Suppressor macrophage (primary cell): ENCODE measurements around the gene AGER.
"Not testable (repeated sequence)": the region's sequence is repeated elsewhere in the genome, so short reads cannot be mapped to it uniquely, and the experiment has no call there.

ENCODE experiments used
- DNase-seq, 4 experiments: peaks; one replicate each; pipeline ENCODE4 v3.0.0-alpha.2; 2020 to 2022
- total RNA-seq, 17 experiments: gene quantifications; one replicate each; lab custom pipeline; 2026; ENCODE audit warnings: mixed read lengths in 6 of 17, inconsistent platforms in 3 of 17; lab: John Stamatoyannopoulos, UW

Gene AGER
- total RNA-seq: 0.75 to 4.5 (median 1.7) reads per million in 17 experiments

- DNase-seq: no peak
Measured at GRCh38 chr6:32184084-32184640, at the start of gene AGER. TSS of gene AGER (minus strand) at chr6:32184253. CDS start at chr6:32184222, 31 bp downstream.

DNA sequence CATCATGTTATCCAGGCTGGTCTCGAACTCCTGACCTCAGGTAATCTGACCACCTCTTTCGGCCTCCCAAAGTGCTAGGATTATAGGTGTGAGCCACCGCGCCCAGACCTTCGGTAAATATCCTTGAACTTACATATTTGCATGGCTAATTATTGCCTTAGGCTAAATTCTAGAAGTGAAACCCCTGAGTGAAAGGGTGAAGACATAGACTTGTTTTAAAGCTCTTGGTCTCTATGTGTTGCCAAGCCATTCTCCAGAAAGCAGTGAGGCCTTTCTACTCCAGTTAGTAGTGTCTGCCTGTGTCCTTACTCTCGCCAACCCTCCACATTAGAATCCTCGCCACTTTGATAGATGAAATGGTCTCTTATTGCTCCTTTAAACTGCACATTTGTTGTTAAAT lies 42.4 kb upstream of the AGER start:
- DNase-seq: no peak

GRCh38 chr6:32224696-32225095 lies 40.6 kb upstream of the AGER start:
- no peak for DNase-seq

DNA sequence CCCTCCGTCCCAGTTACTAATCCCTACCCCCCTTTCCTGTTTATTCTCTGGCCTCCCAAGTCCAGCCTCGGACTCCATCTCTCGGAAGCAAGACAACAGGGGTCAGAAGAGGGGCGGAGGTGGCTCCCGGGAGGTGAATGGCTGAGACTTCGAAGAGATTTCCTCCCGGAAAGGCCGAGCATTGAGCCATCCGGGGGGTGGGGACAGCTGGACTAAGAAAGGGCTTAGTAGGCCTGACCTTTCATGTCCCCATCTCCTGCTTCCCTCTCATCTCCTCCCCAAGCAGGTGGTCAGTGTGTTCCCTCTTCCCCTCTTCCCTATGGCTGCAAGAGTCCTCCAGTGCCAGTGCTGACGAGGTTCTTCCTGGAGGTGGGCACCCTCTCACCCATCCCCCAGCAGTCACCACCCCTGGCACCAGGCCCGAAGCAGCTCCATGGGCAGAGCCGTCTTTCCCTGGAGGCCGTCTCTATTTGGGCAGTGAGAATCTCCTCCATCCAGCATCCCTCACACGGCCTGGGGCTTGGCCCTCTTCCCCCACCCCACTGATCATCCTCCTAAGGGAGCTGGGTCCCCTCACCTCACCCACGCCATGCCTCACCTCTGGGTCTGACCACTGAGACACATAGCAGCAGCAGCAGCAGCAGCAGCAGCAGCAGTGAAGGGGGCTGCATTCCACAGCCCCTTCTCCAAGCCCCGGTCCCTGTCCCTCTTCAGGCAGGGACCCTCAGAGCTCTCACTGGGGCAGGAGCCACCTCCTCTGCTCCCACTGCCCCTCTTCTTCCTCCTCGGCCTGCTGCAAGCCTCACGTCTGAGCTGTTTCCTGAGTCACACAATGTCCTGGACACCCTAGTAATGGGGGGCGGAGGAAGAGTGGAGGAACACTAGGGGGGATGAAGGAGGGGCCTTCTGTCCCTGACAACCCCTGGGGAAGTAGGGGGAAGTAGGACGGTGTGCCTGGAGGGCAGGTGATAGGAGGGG lies 39.5 kb upstream of the AGER start, which contains the start of gene NOTCH4:
Gene NOTCH4 (minus strand): TSS at position 810 of the 978 bp plus-strand sequence. CDS start 139 bp downstream, at position 671.
- DNase-seq: no peak

DNA sequence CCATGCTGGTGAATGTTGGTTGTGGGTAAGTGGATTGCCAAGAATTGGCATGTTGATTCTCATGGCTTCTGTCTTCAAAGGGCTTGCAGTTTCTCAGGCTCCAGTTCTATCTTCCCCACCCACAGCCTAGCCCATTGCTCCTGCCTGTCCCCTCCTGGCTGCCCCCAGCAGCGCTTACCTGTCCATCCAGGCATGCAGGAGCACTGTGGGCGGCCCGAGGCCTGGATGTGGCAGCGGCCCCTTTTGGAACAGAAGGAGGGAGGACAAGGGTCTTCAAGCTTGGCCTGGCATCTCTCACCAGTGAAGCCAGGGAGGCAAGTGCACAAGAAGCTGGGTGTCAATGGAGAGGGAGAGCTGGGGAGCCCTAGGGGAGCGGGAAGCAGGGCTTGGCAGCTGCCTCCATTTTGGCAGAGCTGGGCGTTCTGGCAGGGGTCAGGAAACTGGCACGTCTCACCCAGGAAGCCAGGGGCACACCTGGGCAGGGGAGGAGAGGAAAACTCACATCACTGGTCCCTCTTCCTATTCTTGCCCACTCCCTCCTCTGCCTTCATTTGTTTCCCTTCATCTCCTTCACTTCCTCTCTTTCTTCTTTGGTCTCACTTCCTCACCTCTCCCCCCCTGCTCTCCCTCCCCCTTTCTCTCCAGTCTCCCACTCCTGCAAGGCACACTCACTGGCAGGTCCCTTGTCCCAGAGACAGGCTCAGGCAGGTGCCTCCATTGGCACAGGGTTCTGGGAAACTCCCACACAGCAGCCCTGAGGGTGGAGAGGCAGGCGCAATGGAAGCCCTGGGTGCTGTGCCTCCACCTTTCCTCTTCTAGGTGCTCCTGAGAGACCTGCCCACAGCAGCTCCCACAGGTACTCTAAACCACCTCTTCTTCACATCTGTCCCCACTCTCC lies 38.5 kb upstream of the AGER start:
- no peak for DNase-seq

GRCh38 chr6:32220021-32220420 lies 36.0 kb upstream of the AGER start:
- no peak for DNase-seq

GRCh38 chr6:32218167-32218566 lies 34.1 kb upstream of the AGER start:
- DNase-seq: no peak

- no peak for DNase-seq
Measured at GRCh38 chr6:32216998-32217397, 32.9 kb upstream of the AGER start.

GRCh38 chr6:32216285-32216684 lies 32.2 kb upstream of the AGER start:
- DNase-seq: no peak

GRCh38 chr6:32215617-32216016 lies 31.6 kb upstream of the AGER start:
- no peak for DNase-seq

- peak in 2 of 4 experiments; percentile 23 to 29 for DNase-seq
Measured at GRCh38 chr6:32214126-32214525, 30.1 kb upstream of the AGER start.

DNA sequence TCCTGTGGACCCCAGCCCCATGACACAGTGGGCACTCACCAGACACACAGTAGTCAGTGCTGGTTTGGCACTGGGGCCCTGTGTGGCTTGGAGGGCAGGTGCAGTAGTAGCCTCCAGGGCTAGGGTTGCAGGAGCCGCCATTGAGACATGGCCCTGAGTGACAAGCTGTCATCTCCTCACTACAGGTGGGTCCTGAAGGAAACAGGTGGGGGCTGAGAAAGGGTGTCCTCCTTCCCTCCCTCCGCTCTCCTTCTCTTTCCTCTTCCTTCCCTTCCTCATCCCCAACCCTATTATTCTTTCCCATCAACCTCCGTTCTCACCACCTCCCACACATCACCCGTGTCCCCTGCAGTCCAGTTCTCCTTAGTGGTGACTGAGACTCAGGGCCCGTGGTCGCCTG lies 29.6 kb upstream of the AGER start:
- no peak for DNase-seq

DNA sequence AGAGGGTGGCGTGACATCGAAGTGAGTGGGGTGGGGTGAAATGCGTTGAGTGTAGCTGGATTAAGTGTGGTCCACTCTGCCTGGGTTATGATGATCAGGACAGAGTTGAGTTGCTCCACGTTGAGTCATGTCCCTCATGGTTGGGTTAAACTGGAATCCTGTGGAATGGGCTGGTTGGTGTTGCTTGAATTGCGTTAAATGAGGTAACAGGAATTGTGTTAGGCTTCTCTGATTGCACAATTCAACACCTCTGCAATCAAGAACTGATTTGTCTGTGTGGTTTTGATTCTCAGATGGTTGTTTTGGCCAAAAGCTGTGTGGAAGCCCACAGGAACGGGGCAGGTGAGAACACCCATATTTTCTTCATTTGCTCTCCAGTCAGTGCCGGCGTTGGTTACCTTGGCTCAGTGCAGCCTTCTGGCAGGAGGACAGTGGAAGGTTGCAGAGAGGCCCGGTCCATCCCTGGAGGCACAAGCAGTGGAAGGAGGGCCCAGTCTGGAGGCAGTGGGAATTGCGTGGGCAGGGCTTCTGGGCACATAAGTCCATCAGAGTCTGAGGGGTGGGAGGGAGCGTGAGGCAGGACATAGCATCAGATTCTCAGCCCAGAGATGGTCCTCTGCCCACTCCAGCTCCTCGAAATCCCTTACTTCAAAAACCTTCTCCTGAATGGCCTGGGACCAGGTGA lies 28.2 kb upstream of the AGER start:
- DNase-seq: no peak

GRCh38 chr6:32211432-32211831 lies 27.4 kb upstream of the AGER start:
- DNase-seq: not testable (repeated sequence)

DNA sequence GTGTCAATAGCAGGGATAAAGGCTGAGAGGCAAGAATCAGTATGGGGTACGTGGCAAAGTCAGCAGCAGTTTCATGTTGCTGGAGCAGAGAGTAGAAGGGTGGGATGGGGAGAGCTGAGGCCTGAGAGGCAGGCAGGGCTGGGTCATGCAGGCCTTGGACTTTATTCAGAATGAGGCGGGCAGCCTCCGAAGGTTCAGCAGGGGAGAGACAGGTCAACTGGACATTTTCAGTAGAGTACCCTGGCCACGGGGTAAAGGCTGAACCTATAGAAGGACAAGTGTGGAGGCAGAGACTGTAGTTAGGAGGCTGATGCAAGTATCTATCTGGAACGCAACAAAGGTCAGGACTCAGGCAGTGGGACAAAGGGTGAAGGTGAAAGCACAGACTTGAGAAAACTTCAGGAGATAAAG lies 26.1 kb upstream of the AGER start:
- DNase-seq: no peak

DNA sequence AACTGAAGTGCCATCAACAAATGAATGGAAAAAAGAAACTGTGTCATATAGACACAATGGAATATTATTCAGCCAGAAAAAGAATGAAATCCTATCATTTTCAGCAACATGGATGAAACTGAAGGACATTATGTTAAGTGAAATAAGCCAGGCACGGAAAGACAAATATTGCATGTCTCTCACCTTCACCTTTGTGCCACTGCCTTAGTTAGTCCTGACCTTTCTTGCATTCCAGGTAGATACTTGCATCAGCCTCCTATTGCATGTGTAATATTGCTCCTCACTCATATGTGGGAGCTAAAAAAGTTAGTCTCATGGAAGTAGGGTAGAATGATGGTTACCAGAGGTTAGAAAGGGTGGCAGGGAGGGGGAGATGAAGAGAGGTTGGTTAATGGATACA lies 24.9 kb upstream of the AGER start:
- DNase-seq: no peak

GRCh38 chr6:32204268-32204715 lies 20.2 kb upstream of the AGER start:
- DNase-seq: no peak

GRCh38 chr6:32203426-32204267 lies 19.6 kb upstream of the AGER start:
- no peak for DNase-seq

GRCh38 chr6:32202186-32202585 lies 18.1 kb upstream of the AGER start:
- no peak for DNase-seq

DNA sequence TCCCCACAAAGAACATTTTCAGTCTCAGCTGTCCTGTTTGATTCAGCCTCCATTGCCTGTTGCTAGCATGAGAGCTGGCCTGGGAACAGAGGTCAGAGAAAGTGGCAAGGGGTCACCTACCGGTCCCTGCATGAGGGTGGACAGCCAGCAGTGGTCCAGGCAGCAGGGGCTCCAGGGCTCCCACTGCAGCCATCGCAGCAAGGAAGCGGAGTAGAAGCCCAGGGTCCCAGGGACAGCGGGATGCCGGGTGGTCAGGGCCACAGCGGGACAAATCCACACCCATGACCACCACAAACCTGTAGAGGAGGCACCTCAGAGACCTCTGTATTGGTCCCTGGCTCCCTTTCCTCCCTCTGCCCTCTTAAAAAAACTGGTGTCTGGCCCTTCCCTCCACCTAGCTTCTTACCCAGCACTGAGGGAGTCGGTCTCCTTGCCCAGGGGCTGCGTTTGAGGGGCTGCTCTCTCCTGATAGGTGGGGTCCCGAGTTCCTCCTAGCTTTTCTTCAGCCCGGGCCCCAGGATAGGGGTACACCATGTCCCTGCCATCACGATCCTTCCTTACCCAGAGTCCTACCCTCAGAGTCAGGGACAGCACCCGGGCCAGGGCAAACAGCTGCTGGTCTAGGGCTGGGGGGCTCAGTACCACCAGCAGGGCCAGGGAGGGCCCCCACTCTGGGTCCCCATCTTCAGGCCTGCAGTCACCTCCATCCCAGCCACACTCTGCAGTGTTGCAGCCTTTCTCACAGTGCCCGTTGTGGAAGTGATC lies 16.8 kb upstream of the AGER start:
- no peak for DNase-seq
